SK-N-SH (cell line): ENCODE results near the gene MTHFD2L. TPM values are rescaled to one million over a fixed set of nuclear protein-coding genes. Genes with fewer than 3 reads are reported as not detected.

ENCODE experiments used
- CTCF ChIA-PET: fragments of 300-600, 350-600 bp; formaldehyde crosslinking; extraction: SDS; loops from one replicate; lab custom pipeline; 2021; lab: Yijun Ruan, JAX
- POLR2A ChIA-PET: fragments of 350-600 bp; sonication (Branson Sonifier 250); formaldehyde crosslinking; extraction: SDS; loops from one replicate; lab custom pipeline; 2020; ENCODE audit warnings: antibody characterized with exemption, inconsistent platforms; lab: Yijun Ruan, JAX
- DNase-seq: peaks from one replicate; pipeline ENCODE4 v3.0.0; 2012
- H2AFZ ChIP-seq: fragments of 200-600 bp; sonication (generic); 2 replicates; pipeline ENCODE4 v1.8.1; 2016; ENCODE audit warnings: antibody characterized with exemption, mild to moderate bottlenecking, low read depth
- H3F3A ChIP-seq: fragments of 200-600 bp; sonication (generic); replicated peaks from 2 replicates; pipeline ENCODE3; 2016; ENCODE audit warnings: antibody characterized with exemption, mild to moderate bottlenecking; ENCODE audit not compliant: insufficient read depth
- H3K27ac ChIP-seq, 2 experiments: fragments of 200-500 bp in 1 of 2; fragments of 200-600 bp in 1 of 2; sonication (Bioruptor generic) in 1 of 2; sonication (generic), shearing (Covaris generic) in 1 of 2; 2 replicates each; pipeline versions ENCODE4 v1.5.1 to v1.6.1; 2014 to 2016; ENCODE audit warnings: low read depth in 2 of 2, inconsistent platforms in 1 of 2, low read length in 1 of 2, mild to moderate bottlenecking in 1 of 2, mixed read lengths in 1 of 2
- H3K27me3 ChIP-seq: fragments of 200-600 bp; sonication (generic), shearing (Covaris generic); 2 replicates; pipeline ENCODE4 v1.6.1; 2016; ENCODE audit warnings: mixed run types; ENCODE audit not compliant: insufficient read depth
- H3K36me3 ChIP-seq, 2 experiments: fragments of 200-500 bp in 1 of 2; fragments of 200-600 bp in 1 of 2; sonication (Bioruptor generic) in 1 of 2; sonication (generic) in 1 of 2; replicated peaks in 1 of 2; 2 replicates each; pipeline versions ENCODE3 to v1.5.1; 2014 to 2016; ENCODE audit warnings: low read length in 1 of 2, mild to moderate bottlenecking in 1 of 2; ENCODE audit not compliant: insufficient read depth in 2 of 2, control insufficient read depth in 1 of 2
- H3K4me1 ChIP-seq, 2 experiments: fragments of 200-500 bp in 1 of 2; fragments of 200-600 bp in 1 of 2; sonication (Bioruptor generic) in 1 of 2; sonication (generic), shearing (Covaris generic) in 1 of 2; 2 replicates each; pipeline versions ENCODE4 v1.5.1 to v1.6.1; 2014 to 2016; ENCODE audit warnings: low read depth in 1 of 2, low read length in 1 of 2, mixed run types in 1 of 2; ENCODE audit not compliant: insufficient read depth in 2 of 2, control insufficient read depth in 1 of 2
- H3K4me2 ChIP-seq: fragments of 200-600 bp; sonication (generic), shearing (Covaris generic); 2 replicates; pipeline ENCODE4 v1.6.1; 2017; ENCODE audit warnings: mixed run types
- H3K4me3 ChIP-seq, 2 experiments: fragments of 200-500 bp in 1 of 2; fragments of 200-600 bp in 1 of 2; sonication (Bioruptor generic) in 1 of 2; sonication (generic), shearing (Covaris generic) in 1 of 2; 2 replicates each; pipeline versions ENCODE4 v1.5.1 to v1.8.1; 2014 to 2016; ENCODE audit warnings: low read depth in 2 of 2, inconsistent platforms in 1 of 2, low read length in 1 of 2, mild to moderate bottlenecking in 1 of 2, mixed read lengths in 1 of 2, moderate library complexity in 1 of 2
- H3K79me2 ChIP-seq: fragments of 200-600 bp; sonication (generic); 2 replicates; pipeline ENCODE4 v1.8.1; 2017; ENCODE audit warnings: mild to moderate bottlenecking; ENCODE audit not compliant: insufficient read depth
- H3K9ac ChIP-seq: fragments of 200-600 bp; sonication (generic); 2 replicates; pipeline ENCODE4 v1.6.1; 2017; ENCODE audit warnings: mixed run types
- H3K9me2 ChIP-seq: fragments of 200-600 bp; sonication (generic); 2 replicates; pipeline ENCODE4 v1.6.1; 2017; ENCODE audit warnings: mixed run types
- H3K9me3 ChIP-seq: fragments of 200-600 bp; sonication (generic); 2 replicates; pipeline ENCODE4 v1.6.1; 2017; ENCODE audit warnings: mixed run types, mild to moderate bottlenecking, moderate library complexity
- H4K20me1 ChIP-seq: fragments of 200-600 bp; sonication (generic); 2 replicates; pipeline ENCODE4 v1.6.1; 2017; ENCODE audit warnings: mild to moderate bottlenecking, mixed run types; ENCODE audit not compliant: insufficient read depth
- EP300 ChIP-seq, 2 experiments: IDR thresholded peaks; 2 replicates each; pipeline versions ENCODE4 v1.4.0 to v1.6.1; 2012; ENCODE audit warnings: borderline replicate concordance in 1 of 2, low read depth in 1 of 2, low read length in 1 of 2
- EZH2phosphoT487 ChIP-seq: fragments of 200-600 bp; sonication (generic); IDR thresholded peaks from 2 replicates; pipeline ENCODE4 v1.6.1; 2017; ENCODE audit warnings: low read depth, mixed run types, mild to moderate bottlenecking, antibody characterized with exemption, moderate library complexity, borderline replicate concordance
- FOXJ3 ChIP-seq: sonication (generic); formaldehyde crosslinking; IDR thresholded peaks from 2 replicates; pipeline ENCODE4 v1.5.1; 2020; ENCODE audit warnings: mild to moderate bottlenecking, missing genetic modification reagents
- GABPA ChIP-seq: IDR thresholded peaks from 2 replicates; pipeline ENCODE4 v1.4.0; 2012; ENCODE audit warnings: low read depth, mild to moderate bottlenecking
- GATA2 ChIP-seq: sonication (generic); formaldehyde crosslinking; IDR thresholded peaks from 2 replicates; pipeline ENCODE4 v1.5.0; 2020; ENCODE audit warnings: mild to moderate bottlenecking, missing genetic modification reagents
- MXI1 ChIP-seq: IDR thresholded peaks from 2 replicates; pipeline ENCODE4 v1.6.1; 2012; ENCODE audit warnings: mild to moderate bottlenecking, low read depth, low read length, improper control_type of control experiment
- NFIC ChIP-seq: IDR thresholded peaks from 2 replicates; pipeline ENCODE4 v1.4.0; 2012; ENCODE audit warnings: borderline replicate concordance
- PBX3 ChIP-seq: IDR thresholded peaks from 2 replicates; pipeline ENCODE4; 2012
- POLR2AphosphoS5 ChIP-seq: IDR thresholded peaks from 2 replicates; pipeline ENCODE4 v1.6.1; 2012; ENCODE audit warnings: low read depth, low read length
- RAD21 ChIP-seq: IDR thresholded peaks from 2 replicates; pipeline ENCODE4 v1.6.1; 2012; ENCODE audit warnings: mild to moderate bottlenecking, low read length
- RCOR1 ChIP-seq: fragments of 150-350 bp; IDR thresholded peaks from 2 replicates; pipeline ENCODE4 v1.6.1; 2017; ENCODE audit warnings: antibody characterized with exemption, low read length
- REST ChIP-seq: IDR thresholded peaks from 2 replicates; pipeline ENCODE4 v1.6.1; 2012; ENCODE audit warnings: mild to moderate bottlenecking, low read depth, low read length, moderate library complexity
- SIN3A ChIP-seq: IDR thresholded peaks from 2 replicates; pipeline ENCODE4 v1.6.1; 2012; ENCODE audit warnings: low read depth, mild to moderate bottlenecking, low read length, moderate library complexity, borderline replicate concordance
- SMC3 ChIP-seq: IDR thresholded peaks from 2 replicates; pipeline ENCODE4 v1.6.1; 2012; ENCODE audit warnings: low read depth, low read length, improper control_type of control experiment
- TAF1 ChIP-seq: IDR thresholded peaks from 2 replicates; pipeline ENCODE4 v1.6.1; 2012; ENCODE audit warnings: low read depth, mild to moderate bottlenecking, low read length, moderate library complexity, borderline replicate concordance
- TCF12 ChIP-seq: IDR thresholded peaks from 2 replicates; pipeline ENCODE4 v1.4.0; 2012
- TEAD4 ChIP-seq: IDR thresholded peaks from 2 replicates; pipeline ENCODE4 v1.4.0; 2012; ENCODE audit warnings: mild to moderate bottlenecking, borderline replicate concordance; ENCODE audit not compliant: insufficient read depth
- USF2 ChIP-seq: fragments of 150-350 bp; IDR thresholded peaks from 2 replicates; pipeline ENCODE4 v1.6.1; 2017; ENCODE audit warnings: antibody characterized with exemption, low read length, low read depth, borderline replicate concordance
- ZBTB33 ChIP-seq: IDR thresholded peaks from 2 replicates; pipeline ENCODE4 v1.4.0; 2012; ENCODE audit warnings: low read depth, borderline replicate concordance
- polyA plus RNA-seq, 3 experiments: library from polyadenylated mRNA; depleted of rRNA; stranded (reverse); fragments of >200 nt; gene quantifications; 2 replicates each; pipeline ENCODE4 v1.2.3, GENCODE V29; 2012

MTHFD2L gene
- polyA plus RNA-seq, 1 of the 3 experiments (the other 2 are of a cell fraction): 4.8 TPM

- Histone ChIP-seq H4K20me1 (no peaks in the 10 kb centered on the region), H3K4me3 (no peak overlapping the region), H3K36me3 (no peaks in the 10 kb centered on the region), H3K9me3 (0 out of 2 replicates have a peak, but pooled peaks cover 5% of the 10 kb centered on the region), H3K9me2 (no peaks in the 10 kb centered on the region), H3K9ac (no peak overlapping the region), H3F3A (peaks cover 3% of the 10 kb centered on the region), H3K4me1 (no peaks in the 10 kb centered on the region), H3K4me2 (no peak overlapping the region), H2AFZ (no peak overlapping the region), H3K27me3 (peaks cover 19% of the 10 kb centered on the region; the same call in 1 of the 2 replicates), H3K79me2 (no peaks in the 10 kb centered on the region), H3K27ac (no peak overlapping the region)
- no peak for DNase-seq
- TF ChIP-seq RAD21 (no peak), TEAD4 (no peak), POLR2AphosphoS5 (no peak), USF2 (no peak), PBX3 (no peak), EP300 (IDR thresholded peaks at IDR 0.05; ENCODE audit: borderline replicate concordance in 1 of 2, low read depth in 1 of 2, low read length in 1 of 2) (no peak), TCF12 (no peak), ZBTB33 (no peak), GATA2 (no peak), TAF1 (no peak), EZH2phosphoT487 (no peak), REST (no peak), NFIC (no peak), SIN3A (no peak), GABPA (no peak), RCOR1 (no peak), MXI1 (no peak), FOXJ3 (CRISPR knock-in tag) (no peak), SMC3 (no peak)
- CTCF ChIA-PET: no interaction called here
- POLR2A ChIA-PET: no interaction called here
These were observed 174.0 kb downstream of the MTHFD2L start for GRCh38 chr4:74331944-74332343.
